HL-60/S4 (cell line): ENCODE measurements around the gene DNAH8.
"Not testable (repeated sequence)": the region's sequence is repeated elsewhere in the genome, so short reads cannot be mapped to it uniquely, and the experiment has no call there.

Experiments
- in situ Hi-C: fragments of 300-500 bp; cut with MboI; formaldehyde crosslinking; loops from 2 replicates; pipeline ENCODE4 v1.14.3; 2022; ENCODE audit warnings: low sequenced_read_pairs

DNAH8 gene

DNA sequence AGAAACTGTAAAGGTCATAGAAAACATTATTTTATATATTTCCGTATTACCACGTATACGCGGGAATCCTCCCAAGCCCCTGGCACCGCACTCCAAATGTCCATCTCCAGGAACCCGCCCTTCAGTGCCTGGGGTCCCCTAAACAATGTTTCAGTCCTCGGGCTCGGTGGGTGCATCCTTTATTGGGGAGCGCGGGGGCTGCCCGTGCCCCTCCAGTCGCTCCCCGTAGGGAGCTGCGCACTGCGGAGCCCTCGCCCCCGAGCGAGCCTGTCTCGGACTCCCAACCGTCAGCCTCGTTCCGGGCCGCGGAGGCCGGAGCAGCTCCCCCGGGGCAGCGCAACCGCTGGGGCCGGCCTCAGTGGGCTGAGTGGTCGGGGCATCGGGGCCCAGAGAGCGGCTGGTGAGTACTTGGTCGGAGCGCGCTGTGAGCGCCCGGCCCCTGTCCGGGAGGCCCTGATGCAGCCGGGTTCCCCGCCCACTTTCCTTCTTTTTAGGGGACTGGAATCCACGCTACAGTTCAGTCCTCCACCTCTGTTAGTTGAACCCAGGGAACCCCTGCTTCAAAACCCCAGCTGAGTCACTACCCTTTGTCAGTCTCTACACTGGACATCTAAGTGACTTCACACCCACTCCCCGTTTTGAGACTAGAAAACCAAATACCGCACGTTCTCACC lies at the start of gene DNAH8:
TSS of gene DNAH8 (plus strand) at position 296 of the 674 bp plus-strand sequence. CDS start 7,499 bp downstream, outside the sequence.
- in situ Hi-C loops: no loop called here

DNA sequence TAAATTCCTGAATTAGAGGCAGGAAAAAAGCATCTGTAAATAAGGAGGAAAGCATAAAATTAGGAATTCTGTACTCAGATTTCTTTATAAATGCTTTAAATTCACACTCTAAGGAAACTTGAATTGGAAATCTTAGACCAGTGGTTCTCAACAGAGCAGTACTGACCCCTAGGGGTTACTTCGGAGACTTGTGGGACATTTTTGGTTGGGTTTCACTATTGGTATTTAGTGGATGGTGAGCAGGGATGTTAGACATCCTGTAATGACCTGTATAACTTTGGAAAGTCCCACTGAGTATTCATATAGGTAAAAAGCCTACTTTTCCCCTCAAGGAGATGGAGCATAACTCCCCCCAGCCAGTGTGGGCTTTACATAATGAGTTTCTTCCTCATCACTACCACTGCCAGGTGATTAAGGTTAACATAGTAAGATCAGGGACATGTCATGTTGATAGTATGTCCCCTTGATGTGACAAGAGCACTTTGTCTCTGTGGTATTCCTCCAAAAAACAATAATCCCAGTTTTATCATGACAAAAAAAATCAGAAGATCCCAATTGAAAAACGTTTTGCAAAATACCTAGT lies 43.1 kb upstream of the DNAH8 start:
- in situ Hi-C loops: no loop called here

- in situ Hi-C loops: no loop called here
These were observed 41.5 kb upstream of the DNAH8 start for GRCh38 chr6:38673397-38674165.

DNA sequence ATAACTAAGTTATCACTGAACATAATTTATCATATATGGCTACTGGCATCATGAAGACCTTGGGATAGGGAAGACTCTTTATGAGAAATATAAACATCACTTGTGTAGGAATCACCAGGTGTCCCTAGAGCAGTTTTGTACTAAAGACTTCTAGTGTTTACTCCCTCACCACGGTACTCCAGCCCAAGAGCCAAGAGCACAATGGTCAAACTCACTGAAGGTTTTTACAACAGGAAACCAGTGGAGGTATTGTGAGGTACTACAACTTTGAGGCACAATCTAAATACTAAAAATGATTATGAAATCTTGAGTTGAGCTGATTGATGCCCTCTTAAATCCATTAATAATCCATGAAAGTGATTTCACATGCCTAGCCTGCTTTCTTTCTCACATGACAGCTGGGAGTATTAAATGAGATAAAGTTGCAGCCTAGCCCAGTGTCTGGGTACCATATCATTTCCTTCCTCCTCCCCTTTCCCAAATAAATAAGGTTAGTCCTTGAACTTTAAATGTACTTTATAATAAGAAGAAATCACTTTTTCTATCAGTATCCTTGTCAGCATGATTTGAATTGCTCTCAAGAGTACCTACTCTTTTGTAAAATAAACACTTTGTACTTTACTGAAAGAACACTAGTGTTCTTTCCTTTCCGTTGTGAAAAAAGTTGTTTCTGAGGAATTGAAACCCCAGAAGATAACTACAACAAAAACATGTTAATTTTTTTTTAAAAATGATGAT lies 38.7 kb upstream of the DNAH8 start:
- in situ Hi-C loops: no loop called here

DNA sequence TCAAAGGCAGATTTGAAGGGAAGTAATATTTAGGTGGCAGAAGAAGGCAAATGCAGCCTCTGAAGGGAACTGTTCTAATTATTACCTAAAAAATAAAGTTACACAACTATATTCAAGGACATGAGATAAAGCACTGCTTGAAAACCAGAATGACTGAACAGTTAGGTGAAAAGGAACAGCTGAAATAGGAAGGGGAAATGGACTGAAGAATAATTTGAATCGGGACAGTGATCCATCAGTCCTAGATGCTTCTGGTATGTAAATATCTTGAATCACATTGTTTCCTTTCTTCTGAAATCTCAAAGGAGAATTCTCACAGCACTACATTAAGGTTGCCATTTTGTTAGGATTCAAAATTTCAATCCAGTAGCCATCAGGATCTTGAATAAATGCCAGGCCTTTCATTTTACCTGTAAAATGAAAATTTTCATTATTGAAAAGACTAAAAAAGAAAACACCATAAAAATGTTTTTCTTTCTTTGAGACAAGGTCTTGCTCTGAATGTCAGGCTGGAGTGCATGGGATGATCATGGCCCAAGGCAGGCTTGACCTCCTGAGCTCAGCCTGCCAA lies 38.1 kb upstream of the DNAH8 start:
- in situ Hi-C loops: no loop called here

DNA sequence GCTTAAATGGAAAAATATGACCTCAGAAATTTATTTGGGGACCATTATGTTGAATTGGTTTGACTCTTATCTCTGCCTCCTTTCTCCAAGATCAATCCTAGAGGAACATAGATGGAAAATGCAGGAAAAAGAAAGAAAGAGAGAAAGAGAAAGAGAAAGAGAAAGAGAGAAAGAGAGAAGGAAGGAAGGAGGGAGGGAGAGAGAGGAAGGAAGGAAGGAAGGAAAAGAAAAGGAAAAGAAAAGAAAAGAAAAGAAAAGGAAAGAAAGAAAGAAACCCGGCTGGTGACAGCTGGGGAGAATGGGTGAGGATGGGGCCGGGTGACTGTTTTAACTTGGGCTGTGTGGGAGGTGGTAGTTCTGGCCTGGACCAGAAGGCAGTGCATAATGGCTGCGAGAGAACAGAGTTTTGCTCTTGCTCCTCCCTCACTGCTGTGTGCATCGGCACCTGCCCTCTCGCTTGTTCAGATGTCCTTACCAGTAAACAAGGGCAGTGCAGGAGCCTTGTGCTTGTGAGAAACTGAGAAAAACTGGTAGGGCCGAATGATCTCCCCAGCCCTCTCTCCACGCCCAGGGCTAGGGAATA lies 36.8 kb upstream of the DNAH8 start:
- in situ Hi-C loops: no loop called here

DNA sequence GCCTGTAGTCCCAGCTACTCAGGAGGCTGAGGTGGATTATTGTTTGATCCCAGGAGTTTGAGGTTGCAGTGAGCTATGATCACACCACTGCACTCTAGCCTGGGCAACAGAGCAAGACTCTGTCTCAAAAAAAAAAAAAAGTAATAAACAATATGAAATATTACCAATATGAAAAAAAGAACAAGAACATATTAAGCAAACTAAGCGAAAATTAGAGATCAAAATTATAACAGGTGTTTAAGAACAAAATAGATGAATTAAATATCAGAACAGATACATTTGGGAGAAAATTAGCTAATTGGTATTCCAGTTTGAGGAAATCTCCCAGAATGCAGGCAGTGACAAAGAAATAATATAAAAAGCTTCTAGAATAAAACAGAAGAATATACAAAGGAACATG lies 35.4 kb upstream of the DNAH8 start:
- in situ Hi-C loops: no loop called here

- in situ Hi-C loops: no loop called here
These were observed 33.3 kb upstream of the DNAH8 start for GRCh38 chr6:38681850-38682249.

DNA sequence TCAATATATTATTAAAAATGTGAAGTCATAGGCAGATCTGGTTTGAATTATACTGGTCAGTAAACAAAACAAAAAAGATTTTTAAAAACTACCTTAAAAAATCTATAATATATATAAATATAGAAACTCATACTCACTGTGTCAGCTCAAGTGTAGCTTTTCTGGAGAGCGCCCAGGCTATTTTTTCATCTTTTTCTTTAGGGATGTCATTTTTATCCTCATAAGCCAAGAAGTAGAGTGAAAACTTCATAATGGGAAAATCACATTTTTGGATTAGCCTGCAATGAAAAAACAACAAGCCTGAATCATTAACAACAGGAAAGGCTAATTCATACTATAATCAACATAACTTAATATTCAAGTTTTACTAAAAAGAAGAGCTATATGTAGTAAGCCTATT lies 30.9 kb upstream of the DNAH8 start:
- in situ Hi-C loops: no loop called here

GRCh38 chr6:38684904-38685303 lies 30.2 kb upstream of the DNAH8 start:
- in situ Hi-C loops: no loop called here

DNA sequence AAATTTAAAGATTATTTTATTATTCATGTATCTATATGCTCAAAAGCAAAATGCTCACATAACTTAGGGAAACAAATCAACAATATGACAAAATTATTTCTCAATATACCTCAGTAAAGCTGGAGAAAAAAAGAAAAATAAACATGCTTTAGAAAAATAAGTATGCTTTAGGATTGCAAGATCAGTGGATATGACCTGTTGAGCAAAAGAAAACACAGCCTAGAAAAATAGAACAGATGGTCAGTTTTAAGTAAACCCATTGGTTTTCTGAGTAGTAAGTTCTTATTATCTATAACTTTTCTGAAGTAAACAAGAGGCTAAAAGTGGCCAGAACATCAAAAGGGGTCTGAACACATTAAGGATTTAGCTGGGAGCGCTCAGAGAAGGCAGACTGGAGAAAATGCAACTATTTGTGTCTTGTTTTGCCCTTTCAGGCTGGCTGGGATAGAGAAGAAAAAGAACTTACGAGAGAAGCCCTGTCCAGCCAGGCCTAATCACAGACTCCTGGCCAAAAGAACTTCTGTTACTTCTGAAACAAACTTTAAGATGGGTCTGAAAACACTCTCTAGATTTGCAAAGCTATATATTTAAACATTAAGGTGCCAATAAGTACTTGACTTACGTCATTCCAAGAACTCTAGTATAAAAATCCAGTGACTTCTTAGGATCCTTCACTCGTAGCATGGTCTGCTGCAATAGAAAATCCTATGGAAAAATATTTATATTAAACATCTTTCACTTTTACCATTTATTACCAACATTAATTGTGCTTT lies 28.7 kb upstream of the DNAH8 start:
- in situ Hi-C loops: no loop called here

DNA sequence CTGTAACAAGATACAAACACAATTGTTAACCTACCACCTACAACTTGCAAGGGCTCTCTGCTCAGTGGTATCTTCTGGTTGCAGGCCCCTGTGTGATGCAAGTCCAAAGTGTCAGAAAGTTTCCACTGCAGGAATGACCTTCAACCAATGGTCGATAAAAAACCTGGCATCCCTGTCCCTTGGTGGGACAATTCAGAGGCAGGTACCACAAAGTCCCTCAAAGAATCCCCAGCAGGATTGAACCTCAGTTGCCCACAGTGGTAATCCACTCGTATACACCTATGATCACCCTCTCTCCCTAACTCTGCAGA lies 28.1 kb upstream of the DNAH8 start:
- in situ Hi-C loops: no loop called here

- in situ Hi-C loops: no loop called here
These were observed 27.6 kb upstream of the DNAH8 start for GRCh38 chr6:38687549-38687948.

DNA sequence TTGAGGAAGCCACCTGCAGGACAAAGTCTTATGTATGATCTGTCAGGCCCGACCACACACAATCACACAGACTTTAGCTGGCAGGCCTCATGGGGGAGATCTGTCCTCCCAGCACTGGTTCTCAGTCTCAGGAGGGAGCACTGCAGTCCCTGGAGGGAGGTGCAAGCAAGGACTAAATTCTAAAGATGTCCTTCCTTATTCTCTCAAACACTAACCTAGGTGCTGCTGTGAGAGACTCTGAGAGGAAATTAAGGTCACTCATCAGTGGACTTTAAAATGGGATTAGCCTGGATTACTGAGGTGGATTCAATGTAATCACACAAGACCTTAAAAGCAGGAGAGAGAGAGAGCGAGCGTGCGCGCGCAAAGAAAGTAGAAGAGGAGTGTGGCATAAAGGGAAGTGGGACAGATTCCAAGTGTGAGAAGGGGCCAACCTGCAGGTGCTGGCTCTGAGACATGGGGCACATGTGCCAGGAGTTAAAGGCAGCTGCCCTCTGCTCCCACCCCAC lies 26.5 kb upstream of the DNAH8 start:
- in situ Hi-C loops: no loop called here

DNA sequence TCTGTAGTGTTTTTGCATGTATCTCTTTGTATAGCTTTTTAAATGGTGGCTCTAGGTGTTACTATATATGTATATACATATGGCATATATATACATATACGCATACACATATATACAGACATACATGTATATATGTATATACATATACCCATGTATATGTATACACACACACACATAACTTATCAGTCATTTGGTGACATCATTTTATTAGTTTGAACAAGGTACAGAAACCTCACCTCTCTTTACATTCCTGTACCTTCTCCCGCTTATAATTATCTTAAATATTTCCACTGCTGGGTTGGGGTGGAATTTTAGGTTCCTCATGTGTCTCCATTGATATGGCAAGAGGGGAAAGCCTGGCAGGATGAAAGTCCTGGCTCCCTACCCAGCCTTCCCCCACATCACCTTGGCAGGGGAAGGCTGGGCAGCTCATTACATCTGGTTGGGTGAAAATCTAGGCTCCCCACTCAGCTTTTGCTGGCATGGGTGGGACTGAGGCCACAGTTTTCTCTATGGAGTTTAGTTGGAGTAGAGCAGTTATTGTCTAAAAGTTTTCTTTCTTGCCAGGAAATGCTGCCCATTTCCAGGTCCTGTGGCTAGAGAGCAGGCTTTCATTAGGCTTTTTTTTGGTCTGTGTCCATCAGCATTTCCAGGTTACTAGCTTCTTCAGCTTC lies 19.7 kb upstream of the DNAH8 start:
- in situ Hi-C loops: no loop called here

DNA sequence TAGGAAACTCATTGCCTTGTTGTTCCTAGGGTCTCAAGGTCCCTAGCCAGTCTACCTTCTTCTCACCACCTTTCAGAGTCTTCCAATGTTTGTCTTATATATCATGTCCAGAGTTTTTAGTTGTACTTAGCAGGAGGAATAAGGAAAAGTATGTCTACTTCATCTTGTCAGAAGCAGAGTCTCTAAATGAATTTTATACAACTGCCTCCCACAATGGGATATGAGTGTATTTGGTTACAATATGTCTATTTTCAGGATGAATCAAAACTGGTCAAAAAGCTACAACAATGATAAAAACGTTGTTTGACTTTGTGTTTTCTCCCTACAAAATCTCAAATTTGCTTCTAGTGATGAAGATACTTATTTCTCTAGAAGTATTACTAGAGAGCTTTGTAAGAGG lies 19.2 kb upstream of the DNAH8 start:
- in situ Hi-C loops: no loop called here

GRCh38 chr6:38696345-38696744 lies 18.8 kb upstream of the DNAH8 start:
- in situ Hi-C loops: no loop called here

GRCh38 chr6:38697846-38698245 lies 17.3 kb upstream of the DNAH8 start:
- in situ Hi-C loops: no loop called here

DNA sequence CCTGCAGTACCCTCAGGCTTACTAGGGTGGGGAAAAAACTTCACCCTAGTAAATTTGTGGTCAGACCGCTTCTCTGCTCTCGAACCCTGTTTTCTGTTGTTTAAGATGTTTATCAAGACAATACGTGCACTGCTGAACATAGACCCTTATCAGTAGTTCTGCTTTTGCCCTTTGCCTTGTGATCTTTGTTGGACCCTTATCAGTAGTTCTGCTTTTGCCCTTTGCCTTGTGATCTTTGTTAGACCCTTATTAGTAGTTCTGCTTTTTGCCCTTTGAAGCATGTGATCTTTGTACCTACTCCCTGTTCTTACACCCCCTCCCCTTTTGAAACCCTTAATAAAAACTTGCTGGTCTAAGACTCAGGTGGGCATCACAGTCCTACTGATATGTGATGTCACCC lies 15.4 kb upstream of the DNAH8 start:
- in situ Hi-C loops: not testable (repeated sequence)
